ENCODE results near the gene DELE1. TPM values are rescaled to one million over a fixed set of nuclear protein-coding genes. Genes with fewer than 3 reads are reported as not detected.

DELE1 gene
- total RNA-seq, 1 experiment from 2014 or later: 81.5 TPM

DNA sequence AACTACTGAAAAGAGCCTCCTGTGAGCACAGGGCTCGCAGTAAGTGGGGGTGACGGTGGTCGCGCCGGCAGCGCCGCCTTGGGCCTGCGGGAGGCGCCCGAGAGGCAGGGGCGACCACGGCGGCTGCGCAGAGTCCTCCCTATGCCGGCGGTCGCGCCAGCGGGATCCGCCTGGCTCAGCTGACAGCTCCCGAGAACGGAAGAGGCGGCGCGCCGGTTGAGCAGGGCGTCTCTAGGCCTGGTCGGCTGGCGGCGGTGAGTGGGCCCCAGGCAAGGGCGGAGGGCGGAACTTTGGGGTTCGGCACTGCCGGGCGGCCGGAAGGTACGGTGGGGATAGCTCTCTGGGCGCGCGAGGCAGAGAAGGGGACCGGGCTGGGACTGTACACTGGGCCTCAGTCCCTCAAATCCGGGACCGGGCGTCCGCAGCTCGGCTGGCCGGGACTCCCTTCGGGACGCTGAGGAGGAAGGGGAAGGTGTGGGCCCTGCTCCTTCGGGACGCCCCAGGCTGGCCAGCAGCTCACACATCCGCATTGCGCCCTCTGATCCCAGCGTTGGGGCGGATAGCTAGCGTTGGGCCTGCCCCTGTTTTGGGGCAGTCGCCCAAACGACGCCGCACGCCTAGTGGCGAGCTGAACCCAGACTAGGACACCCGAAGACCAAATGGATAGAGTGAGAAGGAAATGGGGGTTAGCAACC, 45.4 kb downstream of the DELE1 start, which contains the start of gene RNF14 (continued):
- TF ChIP-seq, protein P1, sequence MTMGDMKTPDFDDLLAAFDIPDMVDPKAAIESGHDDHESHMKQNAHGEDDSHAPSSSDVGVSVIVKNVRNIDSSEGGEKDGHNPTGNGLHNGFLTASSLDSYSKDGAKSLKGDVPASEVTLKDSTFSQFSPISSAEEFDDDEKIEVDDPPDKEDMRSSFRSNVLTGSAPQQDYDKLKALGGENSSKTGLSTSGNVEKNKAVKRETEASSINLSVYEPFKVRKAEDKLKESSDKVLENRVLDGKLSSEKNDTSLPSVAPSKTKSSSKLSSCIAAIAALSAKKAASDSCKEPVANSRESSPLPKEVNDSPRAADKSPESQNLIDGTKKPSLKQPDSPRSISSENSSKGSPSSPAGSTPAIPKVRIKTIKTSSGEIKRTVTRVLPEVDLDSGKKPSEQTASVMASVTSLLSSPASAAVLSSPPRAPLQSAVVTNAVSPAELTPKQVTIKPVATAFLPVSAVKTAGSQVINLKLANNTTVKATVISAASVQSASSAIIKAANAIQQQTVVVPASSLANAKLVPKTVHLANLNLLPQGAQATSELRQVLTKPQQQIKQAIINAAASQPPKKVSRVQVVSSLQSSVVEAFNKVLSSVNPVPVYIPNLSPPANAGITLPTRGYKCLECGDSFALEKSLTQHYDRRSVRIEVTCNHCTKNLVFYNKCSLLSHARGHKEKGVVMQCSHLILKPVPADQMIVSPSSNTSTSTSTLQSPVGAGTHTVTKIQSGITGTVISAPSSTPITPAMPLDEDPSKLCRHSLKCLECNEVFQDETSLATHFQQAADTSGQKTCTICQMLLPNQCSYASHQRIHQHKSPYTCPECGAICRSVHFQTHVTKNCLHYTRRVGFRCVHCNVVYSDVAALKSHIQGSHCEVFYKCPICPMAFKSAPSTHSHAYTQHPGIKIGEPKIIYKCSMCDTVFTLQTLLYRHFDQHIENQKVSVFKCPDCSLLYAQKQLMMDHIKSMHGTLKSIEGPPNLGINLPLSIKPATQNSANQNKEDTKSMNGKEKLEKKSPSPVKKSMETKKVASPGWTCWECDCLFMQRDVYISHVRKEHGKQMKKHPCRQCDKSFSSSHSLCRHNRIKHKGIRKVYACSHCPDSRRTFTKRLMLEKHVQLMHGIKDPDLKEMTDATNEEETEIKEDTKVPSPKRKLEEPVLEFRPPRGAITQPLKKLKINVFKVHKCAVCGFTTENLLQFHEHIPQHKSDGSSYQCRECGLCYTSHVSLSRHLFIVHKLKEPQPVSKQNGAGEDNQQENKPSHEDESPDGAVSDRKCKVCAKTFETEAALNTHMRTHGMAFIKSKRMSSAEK (CRISPR knock-in tag; IDR thresholded peaks at IDR 0.05; ENCODE audit: borderline replicate concordance): no peak
- TF ChIP-seq IRF2 (CRISPR knock-in tag; IDR thresholded peaks at IDR 0.05; ENCODE audit: borderline replicate concordance, low read depth): no peak
- TF ChIP-seq CBFB (CRISPR knock-in tag; IDR thresholded peaks at IDR 0.05; ENCODE audit: low read depth): no peak
- TF ChIP-seq SOX15 (CRISPR knock-in tag; IDR thresholded peaks at IDR 0.05): no peak
- no peak for TF ChIP-seq SMAD3 (CRISPR knock-in tag; IDR thresholded peaks at IDR 0.05; ENCODE audit: borderline replicate concordance)
- no peak for TF ChIP-seq GRHL2 (CRISPR knock-in tag; IDR thresholded peaks at IDR 0.05; ENCODE audit: insufficient replicate concordance, severe bottlenecking)
- TF ChIP-seq, protein P2, sequence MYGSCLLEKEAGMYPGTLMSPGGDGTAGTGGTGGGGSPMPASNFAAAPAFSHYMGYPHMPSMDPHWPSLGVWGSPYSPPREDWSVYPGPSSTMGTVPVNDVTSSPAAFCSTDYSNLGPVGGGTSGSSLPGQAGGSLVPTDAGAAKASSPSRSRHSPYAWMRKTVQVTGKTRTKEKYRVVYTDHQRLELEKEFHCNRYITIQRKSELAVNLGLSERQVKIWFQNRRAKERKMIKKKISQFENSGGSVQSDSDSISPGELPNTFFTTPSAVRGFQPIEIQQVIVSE (CRISPR knock-in tag; IDR thresholded peaks at IDR 0.05; ENCODE audit: borderline replicate concordance): no peak
- TF ChIP-seq, protein P3, sequence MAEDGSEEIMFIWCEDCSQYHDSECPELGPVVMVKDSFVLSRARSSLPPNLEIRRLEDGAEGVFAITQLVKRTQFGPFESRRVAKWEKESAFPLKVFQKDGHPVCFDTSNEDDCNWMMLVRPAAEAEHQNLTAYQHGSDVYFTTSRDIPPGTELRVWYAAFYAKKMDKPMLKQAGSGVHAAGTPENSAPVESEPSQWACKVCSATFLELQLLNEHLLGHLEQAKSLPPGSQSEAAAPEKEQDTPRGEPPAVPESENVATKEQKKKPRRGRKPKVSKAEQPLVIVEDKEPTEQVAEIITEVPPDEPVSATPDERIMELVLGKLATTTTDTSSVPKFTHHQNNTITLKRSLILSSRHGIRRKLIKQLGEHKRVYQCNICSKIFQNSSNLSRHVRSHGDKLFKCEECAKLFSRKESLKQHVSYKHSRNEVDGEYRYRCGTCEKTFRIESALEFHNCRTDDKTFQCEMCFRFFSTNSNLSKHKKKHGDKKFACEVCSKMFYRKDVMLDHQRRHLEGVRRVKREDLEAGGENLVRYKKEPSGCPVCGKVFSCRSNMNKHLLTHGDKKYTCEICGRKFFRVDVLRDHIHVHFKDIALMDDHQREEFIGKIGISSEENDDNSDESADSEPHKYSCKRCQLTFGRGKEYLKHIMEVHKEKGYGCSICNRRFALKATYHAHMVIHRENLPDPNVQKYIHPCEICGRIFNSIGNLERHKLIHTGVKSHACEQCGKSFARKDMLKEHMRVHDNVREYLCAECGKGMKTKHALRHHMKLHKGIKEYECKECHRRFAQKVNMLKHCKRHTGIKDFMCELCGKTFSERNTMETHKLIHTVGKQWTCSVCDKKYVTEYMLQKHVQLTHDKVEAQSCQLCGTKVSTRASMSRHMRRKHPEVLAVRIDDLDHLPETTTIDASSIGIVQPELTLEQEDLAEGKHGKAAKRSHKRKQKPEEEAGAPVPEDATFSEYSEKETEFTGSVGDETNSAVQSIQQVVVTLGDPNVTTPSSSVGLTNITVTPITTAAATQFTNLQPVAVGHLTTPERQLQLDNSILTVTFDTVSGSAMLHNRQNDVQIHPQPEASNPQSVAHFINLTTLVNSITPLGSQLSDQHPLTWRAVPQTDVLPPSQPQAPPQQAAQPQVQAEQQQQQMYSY (CRISPR knock-in tag; IDR thresholded peaks at IDR 0.05): peak; percentile 57; the same call in 1 of the 2 replicates
- TF ChIP-seq, protein P4, sequence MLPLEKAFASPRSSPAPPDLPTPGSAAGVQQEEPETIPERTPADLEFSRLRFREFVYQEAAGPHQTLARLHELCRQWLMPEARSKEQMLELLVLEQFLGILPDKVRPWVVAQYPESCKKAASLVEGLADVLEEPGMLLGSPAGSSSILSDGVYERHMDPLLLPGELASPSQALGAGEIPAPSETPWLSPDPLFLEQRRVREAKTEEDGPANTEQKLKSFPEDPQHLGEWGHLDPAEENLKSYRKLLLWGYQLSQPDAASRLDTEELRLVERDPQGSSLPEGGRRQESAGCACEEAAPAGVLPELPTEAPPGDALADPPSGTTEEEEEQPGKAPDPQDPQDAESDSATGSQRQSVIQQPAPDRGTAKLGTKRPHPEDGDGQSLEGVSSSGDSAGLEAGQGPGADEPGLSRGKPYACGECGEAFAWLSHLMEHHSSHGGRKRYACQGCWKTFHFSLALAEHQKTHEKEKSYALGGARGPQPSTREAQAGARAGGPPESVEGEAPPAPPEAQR (CRISPR knock-in tag; IDR thresholded peaks at IDR 0.05): no peak
- no peak for TF ChIP-seq TEAD4 (CRISPR knock-in tag; IDR thresholded peaks at IDR 0.05)
- TF ChIP-seq, protein P5, sequence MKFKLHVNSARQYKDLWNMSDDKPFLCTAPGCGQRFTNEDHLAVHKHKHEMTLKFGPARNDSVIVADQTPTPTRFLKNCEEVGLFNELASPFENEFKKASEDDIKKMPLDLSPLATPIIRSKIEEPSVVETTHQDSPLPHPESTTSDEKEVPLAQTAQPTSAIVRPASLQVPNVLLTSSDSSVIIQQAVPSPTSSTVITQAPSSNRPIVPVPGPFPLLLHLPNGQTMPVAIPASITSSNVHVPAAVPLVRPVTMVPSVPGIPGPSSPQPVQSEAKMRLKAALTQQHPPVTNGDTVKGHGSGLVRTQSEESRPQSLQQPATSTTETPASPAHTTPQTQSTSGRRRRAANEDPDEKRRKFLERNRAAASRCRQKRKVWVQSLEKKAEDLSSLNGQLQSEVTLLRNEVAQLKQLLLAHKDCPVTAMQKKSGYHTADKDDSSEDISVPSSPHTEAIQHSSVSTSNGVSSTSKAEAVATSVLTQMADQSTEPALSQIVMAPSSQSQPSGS (CRISPR knock-in tag; IDR thresholded peaks at IDR 0.05; ENCODE audit: borderline replicate concordance, low read depth): no peak
- TF ChIP-seq, protein P6, sequence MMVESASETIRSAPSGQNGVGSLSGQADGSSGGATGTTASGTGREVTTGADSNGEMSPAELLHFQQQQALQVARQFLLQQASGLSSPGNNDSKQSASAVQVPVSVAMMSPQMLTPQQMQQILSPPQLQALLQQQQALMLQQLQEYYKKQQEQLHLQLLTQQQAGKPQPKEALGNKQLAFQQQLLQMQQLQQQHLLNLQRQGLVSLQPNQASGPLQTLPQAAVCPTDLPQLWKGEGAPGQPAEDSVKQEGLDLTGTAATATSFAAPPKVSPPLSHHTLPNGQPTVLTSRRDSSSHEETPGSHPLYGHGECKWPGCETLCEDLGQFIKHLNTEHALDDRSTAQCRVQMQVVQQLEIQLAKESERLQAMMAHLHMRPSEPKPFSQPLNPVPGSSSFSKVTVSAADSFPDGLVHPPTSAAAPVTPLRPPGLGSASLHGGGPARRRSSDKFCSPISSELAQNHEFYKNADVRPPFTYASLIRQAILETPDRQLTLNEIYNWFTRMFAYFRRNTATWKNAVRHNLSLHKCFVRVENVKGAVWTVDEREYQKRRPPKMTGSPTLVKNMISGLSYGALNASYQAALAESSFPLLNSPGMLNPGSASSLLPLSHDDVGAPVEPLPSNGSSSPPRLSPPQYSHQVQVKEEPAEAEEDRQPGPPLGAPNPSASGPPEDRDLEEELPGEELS (CRISPR knock-in tag; IDR thresholded peaks at IDR 0.05): peak; percentile 76; the same call in 1 of the 2 replicates
- no peak for TF ChIP-seq OVOL2 (CRISPR knock-in tag; IDR thresholded peaks at IDR 0.05; ENCODE audit: borderline replicate concordance)
- TF ChIP-seq NR3C1 (CRISPR knock-in tag; conservative IDR thresholded peaks at IDR 0.05; ENCODE audit: low read depth): no peak
- TF ChIP-seq RELA (CRISPR knock-in tag; IDR thresholded peaks at IDR 0.05; ENCODE audit: borderline replicate concordance): 0 out of 2 replicates have a peak, but pooled peaks have one; percentile 32
- no peak for TF ChIP-seq ZNF671 (CRISPR knock-in tag; IDR thresholded peaks at IDR 0.05)
- no peak for TF ChIP-seq ATF1 (CRISPR knock-in tag; IDR thresholded peaks at IDR 0.05)
- TF ChIP-seq TEAD1 (CRISPR knock-in tag; IDR thresholded peaks at IDR 0.05): no peak
- TF ChIP-seq SMAD4 (CRISPR knock-in tag; IDR thresholded peaks at IDR 0.05): no peak
- TF ChIP-seq, protein P7, sequence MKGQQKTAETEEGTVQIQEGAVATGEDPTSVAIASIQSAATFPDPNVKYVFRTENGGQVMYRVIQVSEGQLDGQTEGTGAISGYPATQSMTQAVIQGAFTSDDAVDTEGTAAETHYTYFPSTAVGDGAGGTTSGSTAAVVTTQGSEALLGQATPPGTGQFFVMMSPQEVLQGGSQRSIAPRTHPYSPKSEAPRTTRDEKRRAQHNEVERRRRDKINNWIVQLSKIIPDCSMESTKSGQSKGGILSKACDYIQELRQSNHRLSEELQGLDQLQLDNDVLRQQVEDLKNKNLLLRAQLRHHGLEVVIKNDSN (CRISPR knock-in tag; IDR thresholded peaks at IDR 0.05): peak; percentile 64; the same call in 1 of the 2 replicates
- no peak for TF ChIP-seq ZNF396 (CRISPR knock-in tag; IDR thresholded peaks at IDR 0.05; ENCODE audit: borderline replicate concordance)
- TF ChIP-seq RORB (CRISPR knock-in tag; IDR thresholded peaks at IDR 0.05): no peak
- 0 out of 2 replicates have a peak, but pooled peaks have one; percentile 56 for TF ChIP-seq PRRX2 (CRISPR knock-in tag; IDR thresholded peaks at IDR 0.05)
- TF ChIP-seq ZNF317 (CRISPR knock-in tag; IDR thresholded peaks at IDR 0.05; ENCODE audit: borderline replicate concordance, low read depth): no peak
- TF ChIP-seq ZNF121 (CRISPR knock-in tag; IDR thresholded peaks at IDR 0.05): no peak
